IMR-90 (cell line): ENCODE data around the gene WNT4. TPM values are rescaled to one million over a fixed set of nuclear protein-coding genes. Genes with fewer than 3 reads are reported as not detected.

ENCODE experiments used
- ATAC-seq: fragments of 200-7000 bp; cut with Tn5 transposase; 2 replicates; pipeline ENCODE4 v1.9.1; 2020; ENCODE audit warnings: low read depth, mild to moderate bottlenecking, moderate library complexity
- BruUV-seq: library from RNA; stranded (reverse); fragments of 400-500 nt; replicated peaks from 2 replicates; lab custom pipeline; 2021; lab: Mats Ljungman, UMichigan
- CTCF ChIA-PET: fragments of 300-600 bp; formaldehyde crosslinking; extraction: SDS; loops from one replicate; lab custom pipeline; 2021; ENCODE audit warnings: antibody characterized with exemption; lab: Yijun Ruan, JAX
- POLR2A ChIA-PET: fragments of 300-600 bp; sonication (Branson Sonifier 250); formaldehyde crosslinking; loops from one replicate; lab custom pipeline; 2022; ENCODE audit warnings: antibody characterized with exemption; ENCODE audit not compliant: unreplicated experiment; lab: Charles Lee
- DNase-seq: peaks from one replicate; pipeline ENCODE4 v3.0.0; 2013
- H2AFZ ChIP-seq: replicated peaks from 2 replicates; pipeline ENCODE3; 2013; ENCODE audit warnings: low read length, mild to moderate bottlenecking; ENCODE audit not compliant: poor library complexity
- H2AK5ac ChIP-seq: 2 replicates; pipeline ENCODE4 v1.6.1; 2013; ENCODE audit warnings: low read depth, low read length, inconsistent platforms
- H2AK9ac ChIP-seq: replicated peaks from 2 replicates; pipeline ENCODE3; 2013; ENCODE audit warnings: mild to moderate bottlenecking, low read depth, low read length, moderate library complexity; ENCODE audit not compliant: poor library complexity
- H2BK120ac ChIP-seq: 2 replicates; pipeline ENCODE4 v1.6.1; 2013; ENCODE audit warnings: low read depth, low read length, inconsistent platforms
- H2BK15ac ChIP-seq: 3 replicates; pipeline ENCODE4 v1.6.1; 2013; ENCODE audit warnings: low read depth, low read length, inconsistent platforms
- H2BK20ac ChIP-seq: 2 replicates; pipeline ENCODE4 v1.6.1; 2013; ENCODE audit warnings: low read depth, mild to moderate bottlenecking, inconsistent platforms, low read length, moderate library complexity
- H2BK5ac ChIP-seq: 2 replicates; pipeline ENCODE4 v1.6.1; 2013; ENCODE audit warnings: mild to moderate bottlenecking, low read depth, low read length, inconsistent platforms; ENCODE audit not compliant: poor library complexity, severe bottlenecking
- H3K14ac ChIP-seq: replicated peaks from 2 replicates; pipeline ENCODE4 v1.6.1; 2013; ENCODE audit warnings: low read depth, low read length, inconsistent platforms
- H3K18ac ChIP-seq: 2 replicates; pipeline ENCODE4 v1.6.1; 2013; ENCODE audit warnings: low read depth, low read length, control low read depth
- H3K23ac ChIP-seq: 2 replicates; pipeline ENCODE4 v1.6.1; 2013; ENCODE audit warnings: low read depth, low read length, inconsistent platforms
- H3K27ac ChIP-seq: 2 replicates; pipeline ENCODE4 v1.5.1; 2013; ENCODE audit warnings: mild to moderate bottlenecking, control low read depth, low read length; ENCODE audit not compliant: insufficient read depth
- H3K27me3 ChIP-seq: 2 replicates; pipeline ENCODE4 v1.6.1; 2013; ENCODE audit warnings: low read length; ENCODE audit not compliant: control insufficient read depth, insufficient read depth
- H3K36me3 ChIP-seq: 2 replicates; pipeline ENCODE4 v1.6.1; 2013; ENCODE audit warnings: low read length, mixed read lengths; ENCODE audit not compliant: control insufficient read depth, insufficient read depth
- H3K4ac ChIP-seq: 2 replicates; pipeline ENCODE4 v1.6.1; 2013; ENCODE audit warnings: low read depth, low read length, inconsistent platforms
- H3K4me1 ChIP-seq: 2 replicates; pipeline ENCODE4 v1.6.1; 2013; ENCODE audit warnings: low read length, mixed read lengths; ENCODE audit not compliant: control insufficient read depth, insufficient read depth
- H3K4me2 ChIP-seq: 2 replicates; pipeline ENCODE4 v1.6.1; 2013; ENCODE audit warnings: low read depth, mild to moderate bottlenecking, control low read depth, low read length, moderate library complexity
- H3K4me3 ChIP-seq: 2 replicates; pipeline ENCODE4 v1.5.1; 2013; ENCODE audit warnings: low read depth, mild to moderate bottlenecking, control low read depth, low read length, moderate library complexity; ENCODE audit not compliant: insufficient read depth
- H3K56ac ChIP-seq: 2 replicates; pipeline ENCODE4 v1.6.1; 2013; ENCODE audit warnings: low read length, inconsistent platforms; ENCODE audit not compliant: insufficient read depth; ENCODE audit errors: extremely low read depth
- H3K79me1 ChIP-seq, 2 experiments: 2 replicates each; pipeline ENCODE4 v1.6.1; 2013; ENCODE audit warnings: low read length in 2 of 2, inconsistent platforms in 1 of 2, low read depth in 1 of 2
- H3K9ac ChIP-seq: 2 replicates; pipeline ENCODE4 v1.6.1; 2013; ENCODE audit warnings: low read depth, low read length, control low read depth
- H3K9me1 ChIP-seq: 2 replicates; pipeline ENCODE4 v1.6.1; 2013; ENCODE audit warnings: low read length, inconsistent platforms; ENCODE audit not compliant: insufficient read depth
- H3K9me3 ChIP-seq: 2 replicates; pipeline ENCODE4 v1.6.1; 2013; ENCODE audit warnings: low read length; ENCODE audit not compliant: control insufficient read depth, insufficient read depth
- H4K20me1 ChIP-seq: 2 replicates; pipeline ENCODE4 v1.6.1; 2013; ENCODE audit warnings: low read length, inconsistent platforms; ENCODE audit not compliant: insufficient read depth
- H4K5ac ChIP-seq: 2 replicates; pipeline ENCODE4 v1.6.1; 2013; ENCODE audit warnings: mild to moderate bottlenecking, low read depth, low read length, control low read depth
- H4K8ac ChIP-seq, 2 experiments: 2 replicates each; pipeline ENCODE4 v1.6.1; 2013; ENCODE audit warnings: low read depth in 2 of 2, low read length in 2 of 2, control low read depth in 1 of 2, inconsistent platforms in 1 of 2
- H4K91ac ChIP-seq: 2 replicates; pipeline ENCODE4 v1.6.1; 2013; ENCODE audit warnings: low read depth, low read length, inconsistent platforms; ENCODE audit not compliant: insufficient read depth
- BHLHE40 ChIP-seq: fragments of 150-350 bp; IDR thresholded peaks from 2 replicates; pipeline ENCODE4 v1.6.1; 2016; ENCODE audit warnings: mild to moderate bottlenecking, low read depth, low read length
- CEBPB ChIP-seq: IDR thresholded peaks from 2 replicates; pipeline ENCODE4 v1.6.1; 2012; ENCODE audit warnings: low read depth, low read length, improper control_type of control experiment
- CHD1 ChIP-seq: IDR thresholded peaks from 2 replicates; pipeline ENCODE4 v1.6.1; 2012; ENCODE audit warnings: low read depth, low read length, improper control_type of control experiment
- FOS ChIP-seq: fragments of 150-350 bp; IDR thresholded peaks from 2 replicates; pipeline ENCODE4 v1.6.1; 2016; ENCODE audit warnings: low read depth, low read length
- MAFK ChIP-seq: IDR thresholded peaks from 2 replicates; pipeline ENCODE4 v1.6.1; 2012; ENCODE audit warnings: low read depth, low read length, improper control_type of control experiment
- MAZ ChIP-seq: IDR thresholded peaks from 2 replicates; pipeline ENCODE4 v1.6.1; 2012; ENCODE audit warnings: low read depth, mild to moderate bottlenecking, low read length, improper control_type of control experiment, moderate library complexity, borderline replicate concordance
- MXI1 ChIP-seq: IDR thresholded peaks from 2 replicates; pipeline ENCODE4 v1.6.1; 2012; ENCODE audit warnings: low read depth, mild to moderate bottlenecking, low read length, moderate library complexity, borderline replicate concordance
- NFE2L2 ChIP-seq: fragments of 150-350 bp; IDR thresholded peaks from 2 replicates; pipeline ENCODE4 v1.6.1; 2016; ENCODE audit warnings: low read depth, mild to moderate bottlenecking, low read length
- POLR2A ChIP-seq: IDR thresholded peaks from 2 replicates; pipeline ENCODE4 v1.6.1; 2012; ENCODE audit warnings: mild to moderate bottlenecking, low read depth, low read length
- RAD21 ChIP-seq: IDR thresholded peaks from 2 replicates; pipeline ENCODE4 v1.6.1; 2012; ENCODE audit warnings: low read length, improper control_type of control experiment
- RCOR1 ChIP-seq: IDR thresholded peaks from 2 replicates; pipeline ENCODE4 v1.6.1; 2012; ENCODE audit warnings: mild to moderate bottlenecking, low read length, improper control_type of control experiment; ENCODE audit not compliant: insufficient replicate concordance
- RFX5 ChIP-seq: IDR thresholded peaks from 2 replicates; pipeline ENCODE4 v1.8.0; 2012; ENCODE audit warnings: low read depth, mild to moderate bottlenecking, low read length, moderate library complexity
- SMC3 ChIP-seq: fragments of 150-350 bp; IDR thresholded peaks from 2 replicates; pipeline ENCODE4 v1.6.1; 2016; ENCODE audit warnings: low read depth, mild to moderate bottlenecking, antibody characterized with exemption, low read length, moderate library complexity
- WGBS, 2 experiments: methylation state at CpG; one replicate each; pipeline versions ENCODE4 v1.1.5 to v1.1.7; 2013; ENCODE audit warnings: missing lambda C conversion rate in 2 of 2; ENCODE audit not compliant: insufficient read length in 1 of 2; ENCODE audit errors: extremely low coverage in 2 of 2; 5-methylcytosine and 5-hydroxymethylcytosine counted together
- dilution Hi-C: fragments of 300-500 bp; cut with HindIII; formaldehyde crosslinking; loops from one replicate; pipeline ENCODE4 v1.14.3; 2018; ENCODE audit warnings: low sequenced_read_pairs; ENCODE audit not compliant: unreplicated experiment
- in situ Hi-C: fragments of 300-500 bp; cut with MboI; formaldehyde crosslinking; loops from 3 replicates; pipeline ENCODE4 v1.14.3; 2019; ENCODE audit warnings: low sequenced_read_pairs, inconsistent platforms, mixed read lengths
- intact Hi-C: fragments of 100-400 bp; cut with micrococcal nuclease; formaldehyde crosslinking; loops from 2 replicates; pipeline ENCODE4 v1.10.0; 2022
- polyA plus RNA-seq, 3 experiments: library from polyadenylated mRNA; depleted of rRNA; stranded (reverse); fragments of >200 nt; gene quantifications; 2 replicates each; pipeline ENCODE4 v1.2.3, GENCODE V29; 2012; ENCODE audit warnings: low replicate concordance in 1 of 3
- total RNA-seq: library from RNA; depleted of rRNA; stranded (reverse); fragments of >200 nt; gene quantifications from 2 replicates; pipeline ENCODE4 v1.2.3, GENCODE V29; 2012
- TF ChIP-seq, protein P1 (sequence below): fragments of 150-350 bp; IDR thresholded peaks from 2 replicates; pipeline ENCODE4 v1.6.1; 2016; ENCODE audit warnings: low read depth, mild to moderate bottlenecking, low read length, moderate library complexity, borderline replicate concordance
- TF ChIP-seq, protein P2 (sequence below): fragments of 150-350 bp; IDR thresholded peaks from 2 replicates; pipeline ENCODE4 v1.6.1; 2017; ENCODE audit warnings: mild to moderate bottlenecking, antibody characterized with exemption, low read length, low read depth
- TF ChIP-seq, protein P3 (sequence below): conservative IDR thresholded peaks from 2 replicates; pipeline ENCODE4 v1.5.1; 2012; ENCODE audit warnings: mild to moderate bottlenecking, low read depth, low read length, improper control_type of control experiment

Gene WNT4
- total and polyA plus RNA-seq, 2 of the 4 experiments (the other 2 are of a cell fraction): not detected

DNA sequence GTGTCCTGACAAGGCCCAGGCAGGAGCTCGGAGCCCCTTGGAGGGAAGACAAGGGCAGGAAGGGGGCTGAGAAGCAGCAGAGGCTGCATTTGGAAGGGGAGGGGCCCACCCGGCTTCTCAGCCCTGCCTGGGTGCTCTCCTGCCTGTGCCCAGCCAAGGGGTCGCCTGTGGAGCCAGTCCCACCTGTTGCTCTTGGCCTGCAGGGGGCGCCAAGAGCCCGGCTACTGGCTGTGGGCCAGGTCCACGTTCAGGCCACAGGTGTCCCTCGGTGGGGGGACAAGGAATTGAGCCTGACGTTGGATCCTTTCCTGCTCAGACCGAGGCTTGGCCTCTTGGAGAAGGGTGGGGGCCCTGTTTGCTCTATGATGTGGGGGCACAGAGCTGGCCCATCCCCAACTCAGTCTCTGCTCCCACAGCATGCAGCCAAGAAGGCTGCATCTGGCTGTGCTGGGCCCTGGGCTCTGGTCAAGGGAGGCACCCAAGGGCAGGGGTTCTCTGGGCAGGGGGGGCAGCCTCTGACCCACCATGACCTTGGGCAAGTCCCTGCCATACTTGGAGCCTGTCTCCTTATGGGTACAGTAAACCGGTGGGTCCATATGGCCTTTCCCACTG lies 10.9 kb downstream of the WNT4 start:
- H3K36me3 ChIP-seq: no peaks in the 10 kb centered on the region
- H2AK5ac ChIP-seq: no peak overlapping the region
- DNase-seq: no peak
- no peak overlapping the region for H4K91ac ChIP-seq
- no peak overlapping the region for H3K18ac ChIP-seq
- no peak for TF ChIP-seq FOS
- TF ChIP-seq SMC3: peak; percentile 30
- no peak for TF ChIP-seq MXI1
- TF ChIP-seq, protein P1, sequence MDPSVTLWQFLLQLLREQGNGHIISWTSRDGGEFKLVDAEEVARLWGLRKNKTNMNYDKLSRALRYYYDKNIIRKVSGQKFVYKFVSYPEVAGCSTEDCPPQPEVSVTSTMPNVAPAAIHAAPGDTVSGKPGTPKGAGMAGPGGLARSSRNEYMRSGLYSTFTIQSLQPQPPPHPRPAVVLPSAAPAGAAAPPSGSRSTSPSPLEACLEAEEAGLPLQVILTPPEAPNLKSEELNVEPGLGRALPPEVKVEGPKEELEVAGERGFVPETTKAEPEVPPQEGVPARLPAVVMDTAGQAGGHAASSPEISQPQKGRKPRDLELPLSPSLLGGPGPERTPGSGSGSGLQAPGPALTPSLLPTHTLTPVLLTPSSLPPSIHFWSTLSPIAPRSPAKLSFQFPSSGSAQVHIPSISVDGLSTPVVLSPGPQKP: no peak
- TF ChIP-seq RAD21: peak; percentile 43
- TF ChIP-seq, protein P2, sequence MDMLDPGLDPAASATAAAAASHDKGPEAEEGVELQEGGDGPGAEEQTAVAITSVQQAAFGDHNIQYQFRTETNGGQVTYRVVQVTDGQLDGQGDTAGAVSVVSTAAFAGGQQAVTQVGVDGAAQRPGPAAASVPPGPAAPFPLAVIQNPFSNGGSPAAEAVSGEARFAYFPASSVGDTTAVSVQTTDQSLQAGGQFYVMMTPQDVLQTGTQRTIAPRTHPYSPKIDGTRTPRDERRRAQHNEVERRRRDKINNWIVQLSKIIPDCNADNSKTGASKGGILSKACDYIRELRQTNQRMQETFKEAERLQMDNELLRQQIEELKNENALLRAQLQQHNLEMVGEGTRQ: no peak
- no peak for TF ChIP-seq RCOR1
- TF ChIP-seq, protein P3, sequence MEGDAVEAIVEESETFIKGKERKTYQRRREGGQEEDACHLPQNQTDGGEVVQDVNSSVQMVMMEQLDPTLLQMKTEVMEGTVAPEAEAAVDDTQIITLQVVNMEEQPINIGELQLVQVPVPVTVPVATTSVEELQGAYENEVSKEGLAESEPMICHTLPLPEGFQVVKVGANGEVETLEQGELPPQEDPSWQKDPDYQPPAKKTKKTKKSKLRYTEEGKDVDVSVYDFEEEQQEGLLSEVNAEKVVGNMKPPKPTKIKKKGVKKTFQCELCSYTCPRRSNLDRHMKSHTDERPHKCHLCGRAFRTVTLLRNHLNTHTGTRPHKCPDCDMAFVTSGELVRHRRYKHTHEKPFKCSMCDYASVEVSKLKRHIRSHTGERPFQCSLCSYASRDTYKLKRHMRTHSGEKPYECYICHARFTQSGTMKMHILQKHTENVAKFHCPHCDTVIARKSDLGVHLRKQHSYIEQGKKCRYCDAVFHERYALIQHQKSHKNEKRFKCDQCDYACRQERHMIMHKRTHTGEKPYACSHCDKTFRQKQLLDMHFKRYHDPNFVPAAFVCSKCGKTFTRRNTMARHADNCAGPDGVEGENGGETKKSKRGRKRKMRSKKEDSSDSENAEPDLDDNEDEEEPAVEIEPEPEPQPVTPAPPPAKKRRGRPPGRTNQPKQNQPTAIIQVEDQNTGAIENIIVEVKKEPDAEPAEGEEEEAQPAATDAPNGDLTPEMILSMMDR: peak; percentile 50
- no peak for TF ChIP-seq NFE2L2
- no peak for TF ChIP-seq POLR2A
- TF ChIP-seq BHLHE40: no peak
- no peak for TF ChIP-seq MAZ
- TF ChIP-seq MAFK: no peak
- no peak for TF ChIP-seq CHD1
- TF ChIP-seq RFX5: no peak
- no peak for TF ChIP-seq CEBPB
- no peak overlapping the region for H3K14ac ChIP-seq
- H4K8ac ChIP-seq: no peak overlapping the region
- H2BK120ac ChIP-seq: peak overlapping the region; percentile 26; the same call in 1 of the 2 replicates
- no peak overlapping the region for H3K4me2 ChIP-seq
- ChIA-PET POLR2A (no interaction called here), CTCF (interaction anchor here (1.1 kb wide), 1 partner anchor 142 kb away, joined by 3 read pairs; no protein-coding TSS in a partner anchor)
- H2AFZ ChIP-seq: no peak overlapping the region
- no peak overlapping the region for H3K56ac ChIP-seq
- no peaks in the 10 kb centered on the region for H3K79me1 ChIP-seq
- ATAC-seq: peak; percentile 30
- no peak overlapping the region for H3K23ac ChIP-seq
- intact Hi-C loops (loop anchor here (1.0 to 5.0 kb wide), 2 partner anchors 215 to 284 kb away; no protein-coding TSS in a partner anchor), in situ Hi-C loops (no loop called here), dilution Hi-C loops (no loop called here)
- H2BK5ac ChIP-seq: no peak overlapping the region
- H2BK15ac ChIP-seq: no peak overlapping the region
- H3K4ac ChIP-seq: no peak overlapping the region; the same call in 1 of the 2 replicates
- peaks cover 19% of the 10 kb centered on the region for H4K20me1 ChIP-seq
- WGBS, 2 experiments: 21% methylated on average over 2 of the region's 10 CpGs; no CpG with 5 or more reads in 1 of the 2 experiments
- no peaks in the 10 kb centered on the region for H3K9me3 ChIP-seq
- peaks cover 4% of the 10 kb centered on the region for H3K4me1 ChIP-seq
- no peak overlapping the region for H3K9ac ChIP-seq
- BruUV-seq: no TSS peak
- no peak overlapping the region for H2AK9ac ChIP-seq
- no peak overlapping the region for H3K4me3 ChIP-seq
- peaks cover 6% of the 10 kb centered on the region for H3K27me3 ChIP-seq
- H3K9me1 ChIP-seq: peaks cover 10% of the 10 kb centered on the region; the same call in 1 of the 2 replicates
- no peak overlapping the region for H4K5ac ChIP-seq
- no peak overlapping the region for H3K27ac ChIP-seq
- no peak overlapping the region for H2BK20ac ChIP-seq
